HEK293 (cell line): ENCODE measurements around the gene PSME4.

Experiments used
- AEBP2 ChIP-seq: fragments of 450-650 bp; formaldehyde crosslinking; IDR thresholded peaks from 2 replicates; pipeline ENCODE4 v1.5.1; 2016; ENCODE audit warnings: missing biosample characterization, missing genetic modification characterization, borderline replicate concordance
- BCL11A ChIP-seq: fragments of 450-650 bp; formaldehyde crosslinking; IDR thresholded peaks from 2 replicates; pipeline ENCODE4 v1.5.1; 2016; ENCODE audit warnings: low read depth, missing biosample characterization, missing genetic modification characterization
- GFI1B ChIP-seq: fragments of 450-650 bp; formaldehyde crosslinking; IDR thresholded peaks from 2 replicates; pipeline ENCODE4 v1.5.1; 2016; ENCODE audit warnings: missing biosample characterization, missing genetic modification characterization
- OSR2 ChIP-seq: fragments of 450-650 bp; formaldehyde crosslinking; IDR thresholded peaks from 2 replicates; pipeline ENCODE4 v1.5.1; 2016; ENCODE audit warnings: missing biosample characterization, missing genetic modification characterization
- ZBTB21 ChIP-seq: fragments of 450-650 bp; formaldehyde crosslinking; IDR thresholded peaks from 2 replicates; pipeline ENCODE4 v1.5.1; 2017; ENCODE audit warnings: missing biosample characterization, missing genetic modification characterization
- ZNF174 ChIP-seq: fragments of 450-650 bp; formaldehyde crosslinking; IDR thresholded peaks from 2 replicates; pipeline ENCODE4 v1.5.0; 2017; ENCODE audit warnings: missing biosample characterization, mild to moderate bottlenecking, missing genetic modification characterization
- ZNF37A ChIP-seq: fragments of 450-650 bp; IDR thresholded peaks from 2 replicates; pipeline ENCODE4 v1.5.1; 2018; ENCODE audit warnings: missing biosample characterization, missing genetic modification characterization
- ZNF394 ChIP-seq: fragments of 450-650 bp; formaldehyde crosslinking; IDR thresholded peaks from 2 replicates; pipeline ENCODE4 v1.5.1; 2016; ENCODE audit warnings: missing biosample characterization, missing genetic modification characterization, mild to moderate bottlenecking, moderate library complexity, borderline replicate concordance
- ZNF433 ChIP-seq: fragments of 450-650 bp; formaldehyde crosslinking; IDR thresholded peaks from 2 replicates; pipeline ENCODE4 v1.5.1; 2016; ENCODE audit warnings: missing biosample characterization, missing genetic modification characterization, low read depth
- ZNF791 ChIP-seq: fragments of 450-650 bp; formaldehyde crosslinking; IDR thresholded peaks from 2 replicates; pipeline ENCODE4 v1.5.1; 2016; ENCODE audit warnings: missing biosample characterization, missing genetic modification characterization
- ZXDB ChIP-seq: fragments of 450-650 bp; formaldehyde crosslinking; IDR thresholded peaks from 2 replicates; pipeline ENCODE4 v1.5.1; 2016; ENCODE audit warnings: missing biosample characterization, missing genetic modification characterization
- TF ChIP-seq, protein P1 (sequence below): fragments of 450-650 bp; IDR thresholded peaks from 2 replicates; pipeline ENCODE4 v1.5.1; 2018; ENCODE audit warnings: missing biosample characterization, mild to moderate bottlenecking, missing genetic modification characterization
- TF ChIP-seq, protein P2 (sequence below): fragments of 450-650 bp; formaldehyde crosslinking; IDR thresholded peaks from 2 replicates; pipeline ENCODE4 v1.5.0; 2017; ENCODE audit warnings: missing biosample characterization, missing genetic modification characterization, borderline replicate concordance
- TF ChIP-seq, protein P3 (sequence below): fragments of 450-650 bp; formaldehyde crosslinking; IDR thresholded peaks from 2 replicates; pipeline ENCODE4 v1.5.1; 2016; ENCODE audit warnings: missing biosample characterization, missing genetic modification characterization
- TF ChIP-seq, protein P4 (sequence below): fragments of 450-650 bp; formaldehyde crosslinking; IDR thresholded peaks from 2 replicates; pipeline ENCODE4 v1.5.1; 2016; ENCODE audit warnings: missing biosample characterization, missing genetic modification characterization
- TF ChIP-seq, protein P5 (sequence below): fragments of 450-650 bp; formaldehyde crosslinking; IDR thresholded peaks from 2 replicates; pipeline ENCODE4 v1.5.1; 2016; ENCODE audit warnings: missing biosample characterization, missing genetic modification characterization, borderline replicate concordance
- TF ChIP-seq, protein P6 (sequence below): fragments of 450-650 bp; formaldehyde crosslinking; IDR thresholded peaks from 2 replicates; pipeline ENCODE4 v1.5.1; 2017; ENCODE audit warnings: missing biosample characterization, missing genetic modification characterization

The PSME4 gene

DNA sequence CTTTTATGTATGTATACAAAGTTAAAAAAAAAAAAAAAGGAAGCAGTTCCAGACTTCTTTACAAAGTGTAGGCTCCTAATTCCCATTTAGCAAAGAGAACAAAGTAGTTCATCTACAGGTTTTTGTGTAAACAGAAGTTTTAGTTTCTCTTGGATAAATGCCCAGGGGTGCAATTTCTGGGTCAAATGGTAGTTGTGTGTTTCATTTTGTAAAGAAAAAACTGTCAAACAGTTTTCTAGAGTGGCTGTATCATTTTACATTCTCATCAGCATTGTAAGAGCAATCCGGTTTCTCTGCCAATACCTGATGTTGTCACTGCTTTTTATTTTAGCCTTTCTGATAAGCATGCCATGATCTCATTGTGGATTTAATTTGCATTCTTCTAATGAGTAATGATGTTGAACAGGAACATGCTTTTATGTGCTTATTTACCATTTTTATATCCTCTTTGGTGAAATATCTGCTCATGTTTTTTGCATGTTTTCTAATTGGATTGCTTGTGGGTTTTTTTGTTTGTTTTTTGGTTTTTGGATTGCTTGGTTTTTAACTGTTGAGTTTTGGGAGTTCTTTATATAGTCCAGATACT lies 16.6 kb upstream of the PSME4 start (continued):
- TF ChIP-seq ZNF394 (tag by site-specific recombination) (no peak; the same call in 1 of the 2 replicates), AEBP2 (tag by site-specific recombination) (no peak), ZNF37A (tag by site-specific recombination) (no peak), ZNF433 (no peak), ZNF791 (tag by site-specific recombination) (no peak), BCL11A (peak; percentile 85), OSR2 (peak; percentile 94), GFI1B (peak; percentile 61; the same call in 1 of the 2 replicates), ZNF174 (tag by site-specific recombination) (no peak), ZBTB21 (tag by site-specific recombination) (peak; percentile 84), ZXDB (tag by site-specific recombination) (peak; percentile 93)
- TF ChIP-seq, protein P1, sequence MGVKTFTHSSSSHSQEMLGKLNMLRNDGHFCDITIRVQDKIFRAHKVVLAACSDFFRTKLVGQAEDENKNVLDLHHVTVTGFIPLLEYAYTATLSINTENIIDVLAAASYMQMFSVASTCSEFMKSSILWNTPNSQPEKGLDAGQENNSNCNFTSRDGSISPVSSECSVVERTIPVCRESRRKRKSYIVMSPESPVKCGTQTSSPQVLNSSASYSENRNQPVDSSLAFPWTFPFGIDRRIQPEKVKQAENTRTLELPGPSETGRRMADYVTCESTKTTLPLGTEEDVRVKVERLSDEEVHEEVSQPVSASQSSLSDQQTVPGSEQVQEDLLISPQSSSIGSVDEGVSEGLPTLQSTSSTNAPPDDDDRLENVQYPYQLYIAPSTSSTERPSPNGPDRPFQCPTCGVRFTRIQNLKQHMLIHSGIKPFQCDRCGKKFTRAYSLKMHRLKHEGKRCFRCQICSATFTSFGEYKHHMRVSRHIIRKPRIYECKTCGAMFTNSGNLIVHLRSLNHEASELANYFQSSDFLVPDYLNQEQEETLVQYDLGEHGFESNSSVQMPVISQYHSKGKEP (tag by site-specific recombination), result peak; percentile 93
- TF ChIP-seq, protein P2, sequence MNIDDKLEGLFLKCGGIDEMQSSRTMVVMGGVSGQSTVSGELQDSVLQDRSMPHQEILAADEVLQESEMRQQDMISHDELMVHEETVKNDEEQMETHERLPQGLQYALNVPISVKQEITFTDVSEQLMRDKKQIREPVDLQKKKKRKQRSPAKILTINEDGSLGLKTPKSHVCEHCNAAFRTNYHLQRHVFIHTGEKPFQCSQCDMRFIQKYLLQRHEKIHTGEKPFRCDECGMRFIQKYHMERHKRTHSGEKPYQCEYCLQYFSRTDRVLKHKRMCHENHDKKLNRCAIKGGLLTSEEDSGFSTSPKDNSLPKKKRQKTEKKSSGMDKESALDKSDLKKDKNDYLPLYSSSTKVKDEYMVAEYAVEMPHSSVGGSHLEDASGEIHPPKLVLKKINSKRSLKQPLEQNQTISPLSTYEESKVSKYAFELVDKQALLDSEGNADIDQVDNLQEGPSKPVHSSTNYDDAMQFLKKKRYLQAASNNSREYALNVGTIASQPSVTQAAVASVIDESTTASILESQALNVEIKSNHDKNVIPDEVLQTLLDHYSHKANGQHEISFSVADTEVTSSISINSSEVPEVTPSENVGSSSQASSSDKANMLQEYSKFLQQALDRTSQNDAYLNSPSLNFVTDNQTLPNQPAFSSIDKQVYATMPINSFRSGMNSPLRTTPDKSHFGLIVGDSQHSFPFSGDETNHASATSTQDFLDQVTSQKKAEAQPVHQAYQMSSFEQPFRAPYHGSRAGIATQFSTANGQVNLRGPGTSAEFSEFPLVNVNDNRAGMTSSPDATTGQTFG (tag by site-specific recombination), result no peak
- TF ChIP-seq, protein P3, sequence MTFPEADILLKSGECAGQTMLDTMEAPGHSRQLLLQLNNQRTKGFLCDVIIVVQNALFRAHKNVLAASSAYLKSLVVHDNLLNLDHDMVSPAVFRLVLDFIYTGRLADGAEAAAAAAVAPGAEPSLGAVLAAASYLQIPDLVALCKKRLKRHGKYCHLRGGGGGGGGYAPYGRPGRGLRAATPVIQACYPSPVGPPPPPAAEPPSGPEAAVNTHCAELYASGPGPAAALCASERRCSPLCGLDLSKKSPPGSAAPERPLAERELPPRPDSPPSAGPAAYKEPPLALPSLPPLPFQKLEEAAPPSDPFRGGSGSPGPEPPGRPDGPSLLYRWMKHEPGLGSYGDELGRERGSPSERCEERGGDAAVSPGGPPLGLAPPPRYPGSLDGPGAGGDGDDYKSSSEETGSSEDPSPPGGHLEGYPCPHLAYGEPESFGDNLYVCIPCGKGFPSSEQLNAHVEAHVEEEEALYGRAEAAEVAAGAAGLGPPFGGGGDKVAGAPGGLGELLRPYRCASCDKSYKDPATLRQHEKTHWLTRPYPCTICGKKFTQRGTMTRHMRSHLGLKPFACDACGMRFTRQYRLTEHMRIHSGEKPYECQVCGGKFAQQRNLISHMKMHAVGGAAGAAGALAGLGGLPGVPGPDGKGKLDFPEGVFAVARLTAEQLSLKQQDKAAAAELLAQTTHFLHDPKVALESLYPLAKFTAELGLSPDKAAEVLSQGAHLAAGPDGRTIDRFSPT (tag by site-specific recombination), result peak; percentile 41; the same call in 1 of the 2 replicates
- TF ChIP-seq, protein P4, sequence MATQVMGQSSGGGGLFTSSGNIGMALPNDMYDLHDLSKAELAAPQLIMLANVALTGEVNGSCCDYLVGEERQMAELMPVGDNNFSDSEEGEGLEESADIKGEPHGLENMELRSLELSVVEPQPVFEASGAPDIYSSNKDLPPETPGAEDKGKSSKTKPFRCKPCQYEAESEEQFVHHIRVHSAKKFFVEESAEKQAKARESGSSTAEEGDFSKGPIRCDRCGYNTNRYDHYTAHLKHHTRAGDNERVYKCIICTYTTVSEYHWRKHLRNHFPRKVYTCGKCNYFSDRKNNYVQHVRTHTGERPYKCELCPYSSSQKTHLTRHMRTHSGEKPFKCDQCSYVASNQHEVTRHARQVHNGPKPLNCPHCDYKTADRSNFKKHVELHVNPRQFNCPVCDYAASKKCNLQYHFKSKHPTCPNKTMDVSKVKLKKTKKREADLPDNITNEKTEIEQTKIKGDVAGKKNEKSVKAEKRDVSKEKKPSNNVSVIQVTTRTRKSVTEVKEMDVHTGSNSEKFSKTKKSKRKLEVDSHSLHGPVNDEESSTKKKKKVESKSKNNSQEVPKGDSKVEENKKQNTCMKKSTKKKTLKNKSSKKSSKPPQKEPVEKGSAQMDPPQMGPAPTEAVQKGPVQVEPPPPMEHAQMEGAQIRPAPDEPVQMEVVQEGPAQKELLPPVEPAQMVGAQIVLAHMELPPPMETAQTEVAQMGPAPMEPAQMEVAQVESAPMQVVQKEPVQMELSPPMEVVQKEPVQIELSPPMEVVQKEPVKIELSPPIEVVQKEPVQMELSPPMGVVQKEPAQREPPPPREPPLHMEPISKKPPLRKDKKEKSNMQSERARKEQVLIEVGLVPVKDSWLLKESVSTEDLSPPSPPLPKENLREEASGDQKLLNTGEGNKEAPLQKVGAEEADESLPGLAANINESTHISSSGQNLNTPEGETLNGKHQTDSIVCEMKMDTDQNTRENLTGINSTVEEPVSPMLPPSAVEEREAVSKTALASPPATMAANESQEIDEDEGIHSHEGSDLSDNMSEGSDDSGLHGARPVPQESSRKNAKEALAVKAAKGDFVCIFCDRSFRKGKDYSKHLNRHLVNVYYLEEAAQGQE, result no peak
- TF ChIP-seq, protein P5, sequence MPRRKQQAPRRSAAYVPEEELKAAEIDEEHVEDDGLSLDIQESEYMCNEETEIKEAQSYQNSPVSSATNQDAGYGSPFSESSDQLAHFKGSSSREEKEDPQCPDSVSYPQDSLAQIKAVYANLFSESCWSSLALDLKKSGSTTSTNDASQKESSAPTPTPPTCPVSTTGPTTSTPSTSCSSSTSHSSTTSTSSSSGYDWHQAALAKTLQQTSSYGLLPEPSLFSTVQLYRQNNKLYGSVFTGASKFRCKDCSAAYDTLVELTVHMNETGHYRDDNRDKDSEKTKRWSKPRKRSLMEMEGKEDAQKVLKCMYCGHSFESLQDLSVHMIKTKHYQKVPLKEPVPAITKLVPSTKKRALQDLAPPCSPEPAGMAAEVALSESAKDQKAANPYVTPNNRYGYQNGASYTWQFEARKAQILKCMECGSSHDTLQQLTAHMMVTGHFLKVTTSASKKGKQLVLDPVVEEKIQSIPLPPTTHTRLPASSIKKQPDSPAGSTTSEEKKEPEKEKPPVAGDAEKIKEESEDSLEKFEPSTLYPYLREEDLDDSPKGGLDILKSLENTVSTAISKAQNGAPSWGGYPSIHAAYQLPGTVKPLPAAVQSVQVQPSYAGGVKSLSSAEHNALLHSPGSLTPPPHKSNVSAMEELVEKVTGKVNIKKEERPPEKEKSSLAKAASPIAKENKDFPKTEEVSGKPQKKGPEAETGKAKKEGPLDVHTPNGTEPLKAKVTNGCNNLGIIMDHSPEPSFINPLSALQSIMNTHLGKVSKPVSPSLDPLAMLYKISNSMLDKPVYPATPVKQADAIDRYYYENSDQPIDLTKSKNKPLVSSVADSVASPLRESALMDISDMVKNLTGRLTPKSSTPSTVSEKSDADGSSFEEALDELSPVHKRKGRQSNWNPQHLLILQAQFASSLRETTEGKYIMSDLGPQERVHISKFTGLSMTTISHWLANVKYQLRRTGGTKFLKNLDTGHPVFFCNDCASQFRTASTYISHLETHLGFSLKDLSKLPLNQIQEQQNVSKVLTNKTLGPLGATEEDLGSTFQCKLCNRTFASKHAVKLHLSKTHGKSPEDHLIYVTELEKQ, result peak; percentile 97
- TF ChIP-seq, protein P6, sequence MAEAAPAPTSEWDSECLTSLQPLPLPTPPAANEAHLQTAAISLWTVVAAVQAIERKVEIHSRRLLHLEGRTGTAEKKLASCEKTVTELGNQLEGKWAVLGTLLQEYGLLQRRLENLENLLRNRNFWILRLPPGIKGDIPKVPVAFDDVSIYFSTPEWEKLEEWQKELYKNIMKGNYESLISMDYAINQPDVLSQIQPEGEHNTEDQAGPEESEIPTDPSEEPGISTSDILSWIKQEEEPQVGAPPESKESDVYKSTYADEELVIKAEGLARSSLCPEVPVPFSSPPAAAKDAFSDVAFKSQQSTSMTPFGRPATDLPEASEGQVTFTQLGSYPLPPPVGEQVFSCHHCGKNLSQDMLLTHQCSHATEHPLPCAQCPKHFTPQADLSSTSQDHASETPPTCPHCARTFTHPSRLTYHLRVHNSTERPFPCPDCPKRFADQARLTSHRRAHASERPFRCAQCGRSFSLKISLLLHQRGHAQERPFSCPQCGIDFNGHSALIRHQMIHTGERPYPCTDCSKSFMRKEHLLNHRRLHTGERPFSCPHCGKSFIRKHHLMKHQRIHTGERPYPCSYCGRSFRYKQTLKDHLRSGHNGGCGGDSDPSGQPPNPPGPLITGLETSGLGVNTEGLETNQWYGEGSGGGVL (tag by site-specific recombination), result peak; percentile 52; the same call in 1 of the 2 replicates
